ENCODE measurements around the gene TEX36. TPM values are rescaled to one million over a fixed set of nuclear protein-coding genes. Genes with fewer than 3 reads are reported as not detected.

The TEX36 gene
- total RNA-seq, 4 donors from 2014 or later: not detected

DNA sequence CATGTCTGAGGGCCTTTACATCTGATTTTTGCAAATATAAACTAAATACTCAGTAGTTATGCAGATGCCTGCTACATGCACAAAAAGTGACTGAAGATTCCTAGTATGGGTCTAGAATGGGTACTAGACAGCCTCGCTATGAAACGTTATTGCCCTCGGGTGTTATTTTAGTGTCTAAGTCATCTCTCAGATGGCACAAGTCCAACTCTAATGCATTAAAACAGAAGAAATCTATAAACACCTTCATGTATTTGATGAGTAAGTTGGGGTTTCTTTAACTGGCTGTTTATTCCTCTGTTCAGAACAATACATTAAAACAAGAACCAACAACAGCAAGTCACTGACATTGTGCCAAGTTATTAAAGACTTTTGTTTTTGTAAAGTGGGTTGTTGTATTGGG is 41.6 kb downstream of the TEX36 start:
- no peak overlapping the region for H3K4me3 ChIP-seq (ENCODE audit: low read depth, poor library complexity, severe bottlenecking)
- 33 to 54% methylated on average over 3 of the region's 3 CpGs for WGBS, 2 donors
- DNase-seq (ENCODE audit: low spot score in 2 of 2): no peak
- intact Hi-C loops (cut with DNase I; ENCODE audit: low total_unique reads): no loop called here
- TF ChIP-seq POLR2A (IDR thresholded peaks at IDR 0.05) (no peak), CTCF (IDR thresholded peaks at IDR 0.05) (no peak)

- intact Hi-C loops (cut with DNase I; ENCODE audit: low total_unique reads): no loop called here
- TF ChIP-seq CTCF (IDR thresholded peaks at IDR 0.05): no peak
- TF ChIP-seq POLR2A (IDR thresholded peaks at IDR 0.05): no peak
- no peak overlapping the region for H3K4me3 ChIP-seq (ENCODE audit: low read depth, poor library complexity, severe bottlenecking)
- 75 to 77% methylated on average over 1 of the region's 1 CpG for WGBS, 2 donors
- DNase-seq (ENCODE audit: low spot score in 2 of 2): no peak
These were observed 42.3 kb downstream of the TEX36 start for GRCh38 chr10:125640653-125641052.

- intact Hi-C loops (cut with DNase I; ENCODE audit: low total_unique reads): no loop called here
- no peak overlapping the region for H3K4me3 ChIP-seq (ENCODE audit: low read depth, poor library complexity, severe bottlenecking)
- TF ChIP-seq CTCF (IDR thresholded peaks at IDR 0.05) (no peak), POLR2A (IDR thresholded peaks at IDR 0.05) (no peak)
- WGBS, 2 donors: 60 to 69% methylated on average over 7 of the region's 7 CpGs
- DNase-seq (ENCODE audit: low spot score in 2 of 2): no peak
These were observed 43.1 kb downstream of the TEX36 start for GRCh38 chr10:125639846-125640245.

GRCh38 chr10:125638555-125638954 is 44.4 kb downstream of the TEX36 start:
- no peak for TF ChIP-seq POLR2A (IDR thresholded peaks at IDR 0.05)
- TF ChIP-seq CTCF (IDR thresholded peaks at IDR 0.05): no peak
- no peak for DNase-seq (ENCODE audit: low spot score in 2 of 2)
- 70 to 78% methylated on average over 7 of the region's 7 CpGs for WGBS, 2 donors
- intact Hi-C loops (cut with DNase I; ENCODE audit: low total_unique reads): no loop called here
- no peak overlapping the region for H3K4me3 ChIP-seq (ENCODE audit: low read depth, poor library complexity, severe bottlenecking)

- no peak overlapping the region for H3K4me3 ChIP-seq (ENCODE audit: low read depth, poor library complexity, severe bottlenecking)
- TF ChIP-seq POLR2A (IDR thresholded peaks at IDR 0.05) (no peak), CTCF (IDR thresholded peaks at IDR 0.05) (no peak)
- intact Hi-C loops (cut with DNase I; ENCODE audit: low total_unique reads): no loop called here
- no peak for DNase-seq (ENCODE audit: low spot score in 2 of 2)
- WGBS, 2 donors: 77 to 78% methylated on average over 6 of the region's 6 CpGs
These were observed 45.5 kb downstream of the TEX36 start for GRCh38 chr10:125637496-125637895.

DNA sequence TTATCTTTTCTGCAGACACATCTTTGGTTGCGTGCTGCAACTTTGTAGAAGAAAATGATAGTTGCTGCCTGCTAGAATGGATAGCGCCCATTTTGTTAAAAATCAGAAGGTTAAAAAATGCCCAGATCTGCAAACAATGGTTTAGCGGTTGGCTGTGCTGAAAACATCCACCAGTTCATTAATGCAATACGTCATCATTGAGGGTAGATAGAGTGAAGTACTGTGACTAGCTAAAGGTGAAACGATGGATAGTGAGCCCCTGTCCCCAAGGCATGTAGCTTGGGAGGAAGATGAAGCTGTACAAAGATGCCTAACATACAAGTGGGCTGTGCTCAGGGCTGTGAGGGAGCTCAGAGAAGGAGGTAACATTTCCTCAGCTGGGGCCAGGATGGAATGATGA is 48.4 kb downstream of the TEX36 start:
- no peak overlapping the region for H3K4me3 ChIP-seq (ENCODE audit: low read depth, poor library complexity, severe bottlenecking)
- intact Hi-C loops (cut with DNase I; ENCODE audit: low total_unique reads): no loop called here
- TF ChIP-seq POLR2A (IDR thresholded peaks at IDR 0.05): no peak
- TF ChIP-seq CTCF (IDR thresholded peaks at IDR 0.05): no peak
- 88 to 90% methylated on average over 5 of the region's 5 CpGs for WGBS, 2 donors
- DNase-seq (ENCODE audit: low spot score in 2 of 2): no peak
